ACHN (cell line): Measurements from ENCODE around the gene FHOD3.
"Not testable (repeated sequence)": the region's sequence is repeated elsewhere in the genome, so short reads cannot be mapped to it uniquely, and the experiment has no call there.

Source experiments
- DNase-seq: peaks from one replicate; pipeline ENCODE4 v3.0.0-alpha.2; 2015
- in situ Hi-C: cut with HindIII; loops from 2 replicates; pipeline ENCODE4 v1.10.0; 2017; ENCODE audit warnings: low sequenced_read_pairs, low pct_ligation_motif_present, low pct_unique_long_range_greater_than_20kb

Gene FHOD3

GRCh38 chr18:36335476-36336279 lies 38.2 kb downstream of the FHOD3 start:
- in situ Hi-C loops, result no loop called here
- DNase-seq, result no peak

- DNase-seq, result peak; percentile 59
- in situ Hi-C loops, result no loop called here
Measured at GRCh38 chr18:36337679-36338402, 40.3 kb downstream of the FHOD3 start.

- no peak for DNase-seq
- in situ Hi-C loops, result no loop called here
Measured at GRCh38 chr18:36338403-36338933, 41.0 kb downstream of the FHOD3 start.

- no peak for DNase-seq
- in situ Hi-C loops, result no loop called here
Measured at GRCh38 chr18:36340246-36340645, 42.7 kb downstream of the FHOD3 start.

- in situ Hi-C loops, result no loop called here
- no peak for DNase-seq
Measured at GRCh38 chr18:36341944-36342343, 44.4 kb downstream of the FHOD3 start.

GRCh38 chr18:36348331-36348730 lies 50.8 kb downstream of the FHOD3 start:
- no peak for DNase-seq
- in situ Hi-C loops, result no loop called here

- DNase-seq, result peak; percentile 52
- in situ Hi-C loops, result no loop called here
Measured at GRCh38 chr18:36348971-36349417, 51.5 kb downstream of the FHOD3 start.

- in situ Hi-C loops, result no loop called here
- DNase-seq, result peak; percentile 93
Measured at GRCh38 chr18:36349552-36349951, 52.0 kb downstream of the FHOD3 start.

GRCh38 chr18:36350251-36350651 lies 52.7 kb downstream of the FHOD3 start:
- in situ Hi-C loops, result no loop called here

GRCh38 chr18:36350839-36351469 lies 53.4 kb downstream of the FHOD3 start:
- peak; percentile 38 for DNase-seq
- in situ Hi-C loops, result no loop called here

More at GRCh38 chr18:36350251-36350651, 52.7 kb downstream of the FHOD3 start:
- DNase-seq, result no peak

GRCh38 chr18:36352384-36352783 lies 54.9 kb downstream of the FHOD3 start:
- in situ Hi-C loops, result no loop called here
- DNase-seq, result peak; percentile 80

- in situ Hi-C loops, result no loop called here
- DNase-seq, result no peak
Measured at GRCh38 chr18:36354989-36355388, 57.5 kb downstream of the FHOD3 start.

- DNase-seq, result no peak
- in situ Hi-C loops, result no loop called here
Measured at GRCh38 chr18:36355511-36355910, 58.0 kb downstream of the FHOD3 start.

- in situ Hi-C loops, DNase-seq: not testable (repeated sequence)
Measured at GRCh38 chr18:36356741-36357140, 59.2 kb downstream of the FHOD3 start.

GRCh38 chr18:36358141-36358540 lies 60.6 kb downstream of the FHOD3 start:
- in situ Hi-C loops, result no loop called here
- no peak for DNase-seq

- DNase-seq, result no peak
- in situ Hi-C loops, result no loop called here
Measured at GRCh38 chr18:36360256-36360909, 62.9 kb downstream of the FHOD3 start.

- in situ Hi-C loops, result no loop called here
- no peak for DNase-seq
Measured at GRCh38 chr18:36364911-36365624, 67.6 kb downstream of the FHOD3 start.
